GM19395 (cell line): ENCODE measurements around the gene MCM5.
"Not testable (repeated sequence)": the region's sequence is repeated elsewhere in the genome, so short reads cannot be mapped to it uniquely, and the experiment has no call there.

Experiments used
- ATAC-seq: cut with Tn5 transposase; IDR thresholded peaks from one replicate; pipeline ENCODE4 v1.9.1; 2021; ENCODE audit warnings: mild to moderate bottlenecking, moderate library complexity; ENCODE audit not compliant: unreplicated experiment

Gene MCM5

GRCh38 chr22:35450824-35451569 lies 51.1 kb downstream of the MCM5 start:
- ATAC-seq, result no peak

GRCh38 chr22:35451592-35451991 lies 51.7 kb downstream of the MCM5 start:
- ATAC-seq, result no peak

GRCh38 chr22:35452351-35452781 lies 52.4 kb downstream of the MCM5 start:
- ATAC-seq, result no peak

GRCh38 chr22:35452810-35453743 lies 53.1 kb downstream of the MCM5 start:
- no peak for ATAC-seq

GRCh38 chr22:35454416-35455054 lies 54.6 kb downstream of the MCM5 start:
- no peak for ATAC-seq

- no peak for ATAC-seq
Measured at GRCh38 chr22:35455529-35455928, 55.6 kb downstream of the MCM5 start.

- ATAC-seq, result no peak
Measured at GRCh38 chr22:35456757-35457156, 56.8 kb downstream of the MCM5 start.

GRCh38 chr22:35457729-35458546 lies 58.0 kb downstream of the MCM5 start:
- ATAC-seq, result no peak

- no peak for ATAC-seq
Measured at GRCh38 chr22:35458547-35459422, 58.8 kb downstream of the MCM5 start.

GRCh38 chr22:35459423-35459894 lies 59.5 kb downstream of the MCM5 start:
- ATAC-seq, result no peak

GRCh38 chr22:35459976-35460375 lies 60.0 kb downstream of the MCM5 start:
- not testable (repeated sequence) for ATAC-seq

GRCh38 chr22:35460688-35461087 lies 60.7 kb downstream of the MCM5 start:
- no peak for ATAC-seq

GRCh38 chr22:35462498-35463230 lies 62.7 kb downstream of the MCM5 start:
- ATAC-seq, result no peak

GRCh38 chr22:35463231-35463933 lies 63.4 kb downstream of the MCM5 start:
- ATAC-seq, result no peak

- no peak for ATAC-seq
Measured at GRCh38 chr22:35464399-35464798, 64.5 kb downstream of the MCM5 start.

GRCh38 chr22:35465109-35465701 lies 65.3 kb downstream of the MCM5 start:
- no peak for ATAC-seq

- no peak for ATAC-seq
Measured at GRCh38 chr22:35467681-35468434, 67.9 kb downstream of the MCM5 start.
